Measurements from ENCODE around the gene HCST. TPM values are rescaled to one million over a fixed set of nuclear protein-coding genes. Genes with fewer than 3 reads are reported as not detected.

Gene HCST
- total and polyA plus RNA-seq, 2 of the 4 experiments (the other 2 are of a cell fraction): 1.5 TPM; not detected in 1

- Histone ChIP-seq H3K9me3 (ENCODE audit: control insufficient read depth, insufficient read depth, low read length) (no peaks in the 10 kb centered on the region), H3K9me1 (ENCODE audit: insufficient read depth, low read length) (peaks cover 4% of the 10 kb centered on the region), H2BK5ac (ENCODE audit: low read depth, low read length, poor library complexity, severe bottlenecking) (no peak overlapping the region), H4K20me1 (ENCODE audit: insufficient read depth, low read length) (no peaks in the 10 kb centered on the region), H4K5ac (ENCODE audit: low read depth, low read length) (no peak overlapping the region), H3K4ac (ENCODE audit: low read depth, low read length) (0 out of 2 replicates have a peak overlapping the region, but pooled peaks have one; percentile 19), H3K4me1 (ENCODE audit: control insufficient read depth, insufficient read depth, low read length) (peaks cover 10% of the 10 kb centered on the region), H2BK20ac (ENCODE audit: low read depth, low read length) (no peak overlapping the region), H2AFZ (replicated peaks; ENCODE audit: low read length, poor library complexity) (peak overlapping the region; percentile 84), H2AK5ac (ENCODE audit: low read depth, low read length) (peak overlapping the region; percentile 78), H3K36me3 (ENCODE audit: control insufficient read depth, insufficient read depth, low read length) (no peaks in the 10 kb centered on the region), H3K27ac (ENCODE audit: insufficient read depth, low read length) (no peak overlapping the region), H3K18ac (ENCODE audit: low read depth, low read length) (no peak overlapping the region), H4K8ac (ENCODE audit: low read depth in 2 of 2, low read length in 2 of 2) (no peak overlapping the region), H2BK120ac (ENCODE audit: low read depth, low read length) (no peak overlapping the region), H3K27me3 (ENCODE audit: control insufficient read depth, insufficient read depth, low read length) (no peaks in the 10 kb centered on the region), H2BK15ac (ENCODE audit: low read depth, low read length) (peak overlapping the region; percentile 61; the same call in 2 of the 3 replicates), H2AK9ac (replicated peaks; ENCODE audit: low read depth, low read length, poor library complexity) (peak overlapping the region; percentile 82), H3K4me2 (ENCODE audit: low read depth, low read length) (no peak overlapping the region), H3K79me1 (ENCODE audit: low read depth in 1 of 2, low read length in 2 of 2) (no peaks in the 10 kb centered on the region; a peak in 1 of 4 replicates), H4K91ac (ENCODE audit: insufficient read depth, low read depth, low read length) (no peak overlapping the region), H3K9ac (ENCODE audit: low read depth, low read length) (no peak overlapping the region), H3K4me3 (ENCODE audit: insufficient read depth, low read depth, low read length) (no peak overlapping the region), H3K56ac (ENCODE audit: extremely low read depth, insufficient read depth, low read length) (no peak overlapping the region), H3K14ac (replicated peaks; ENCODE audit: low read depth, low read length) (no peak overlapping the region), H3K23ac (ENCODE audit: low read depth, low read length) (no peak overlapping the region)
- in situ Hi-C loops (cut with MboI; ENCODE audit: low sequenced_read_pairs) (no loop called here), intact Hi-C loops (cut with micrococcal nuclease) (no loop called here), dilution Hi-C loops (cut with HindIII; ENCODE audit: low sequenced_read_pairs, unreplicated experiment) (no loop called here)
- BruUV-seq (replicated peaks): no TSS peak
- ATAC-seq (ENCODE audit: low read depth): peak; percentile 10; the same call in 1 of the 2 replicates
- ChIA-PET POLR2A (ENCODE audit: unreplicated experiment) (interaction anchor here (0.6 kb wide), 1 partner anchor 236 kb away, joined by 3 read pairs; no protein-coding TSS in a partner anchor), CTCF (no interaction called here)
- WGBS, 2 experiments (ENCODE audit: extremely low coverage in 2 of 2, insufficient read length in 1 of 2): 100% methylated on average over 1 of the region's 5 CpGs; no CpG with 5 or more reads in 1 of the 2 experiments
- no peak for TF ChIP-seq MXI1 (IDR thresholded peaks at IDR 0.05; ENCODE audit: borderline replicate concordance, low read depth, low read length)
- no peak for TF ChIP-seq CTCF (conservative IDR thresholded peaks at IDR 0.05; ENCODE audit: low read depth, low read length)
- no peak for TF ChIP-seq RAD21 (IDR thresholded peaks at IDR 0.05; ENCODE audit: low read length)
- TF ChIP-seq RFX5 (IDR thresholded peaks at IDR 0.05; ENCODE audit: low read depth, low read length): no peak
- TF ChIP-seq CHD1 (IDR thresholded peaks at IDR 0.05; ENCODE audit: low read depth, low read length): no peak
- no peak for TF ChIP-seq SMC3 (IDR thresholded peaks at IDR 0.05; ENCODE audit: low read depth, low read length)
- no peak for TF ChIP-seq POLR2A (IDR thresholded peaks at IDR 0.05; ENCODE audit: low read depth, low read length)
- TF ChIP-seq BHLHE40 (IDR thresholded peaks at IDR 0.05; ENCODE audit: low read depth, low read length): no peak
- TF ChIP-seq NFE2L2 (IDR thresholded peaks at IDR 0.05; ENCODE audit: low read depth, low read length): no peak
- no peak for TF ChIP-seq FOS (IDR thresholded peaks at IDR 0.05; ENCODE audit: low read depth, low read length)
- no peak for TF ChIP-seq RCOR1 (IDR thresholded peaks at IDR 0.05; ENCODE audit: insufficient replicate concordance, low read length)
- DNase-seq: peak; percentile 38
These were observed 9.5 kb downstream of the HCST start for GRCh38 chr19:35911790-35912189.

Data from IMR-90 (cell line).